H9 (cell line): ENCODE data around the gene FOSL2. TPM values are rescaled to one million over a fixed set of nuclear protein-coding genes. Genes with fewer than 3 reads are reported as not detected.

ENCODE experiments used
- DNase-seq: peaks from one replicate; pipeline ENCODE4 v3.0.0-alpha.2; 2017
- H2AFZ ChIP-seq: one replicate; pipeline ENCODE4 v1.6.1; 2013; ENCODE audit warnings: mild to moderate bottlenecking, low read length, control low read depth, moderate library complexity
- H2AK5ac ChIP-seq: 2 replicates; pipeline ENCODE4 v1.6.1; 2013; ENCODE audit warnings: low read length, control low read depth, mixed read lengths; ENCODE audit not compliant: insufficient read length
- H2BK120ac ChIP-seq: one replicate; pipeline ENCODE4 v1.6.1; 2013; ENCODE audit warnings: low read depth, mild to moderate bottlenecking, low read length, control low read depth, inconsistent platforms; ENCODE audit not compliant: poor library complexity, severe bottlenecking
- H2BK12ac ChIP-seq: 2 replicates; pipeline ENCODE4 v1.6.1; 2013; ENCODE audit warnings: low read length, control low read depth, mixed read lengths, low read depth; ENCODE audit not compliant: insufficient read length
- H2BK15ac ChIP-seq: 2 replicates; pipeline ENCODE4 v1.6.1; 2013; ENCODE audit warnings: low read depth, low read length, control low read depth
- H2BK20ac ChIP-seq: one replicate; pipeline ENCODE4 v1.6.1; 2013; ENCODE audit warnings: low read depth, mild to moderate bottlenecking, low read length, control low read depth, inconsistent platforms; ENCODE audit not compliant: poor library complexity, severe bottlenecking
- H2BK5ac ChIP-seq: 2 replicates; pipeline ENCODE4 v1.6.1; 2013; ENCODE audit warnings: low read length, control low read depth, mixed read lengths; ENCODE audit not compliant: insufficient read length
- H3K14ac ChIP-seq: 2 replicates; pipeline ENCODE4 v1.6.1; 2013; ENCODE audit warnings: low read length, control low read depth; ENCODE audit not compliant: insufficient read depth
- H3K18ac ChIP-seq: 2 replicates; pipeline ENCODE4 v1.6.1; 2013; ENCODE audit warnings: low read depth, mild to moderate bottlenecking, mixed read lengths, low read length, control low read depth; ENCODE audit not compliant: insufficient read length
- H3K23ac ChIP-seq: 2 replicates; pipeline ENCODE4 v1.6.1; 2013; ENCODE audit warnings: low read length, control low read depth, mixed read lengths, low read depth; ENCODE audit not compliant: insufficient read length
- H3K23me2 ChIP-seq: 2 replicates; pipeline ENCODE4 v1.6.1; 2013; ENCODE audit warnings: low read depth, mild to moderate bottlenecking, mixed read lengths, low read length, control low read depth; ENCODE audit not compliant: insufficient read length, poor library complexity, severe bottlenecking
- H3K27ac ChIP-seq: 2 replicates; pipeline ENCODE4 v1.5.1; 2013; ENCODE audit warnings: low read length, control low read depth, mixed read lengths, low read depth; ENCODE audit not compliant: insufficient read length
- H3K27me3 ChIP-seq: 2 replicates; pipeline ENCODE4 v1.6.1; 2013; ENCODE audit warnings: low read length, control low read depth, inconsistent platforms; ENCODE audit not compliant: insufficient read depth
- H3K4ac ChIP-seq: 2 replicates; pipeline ENCODE4 v1.6.1; 2013; ENCODE audit warnings: low read depth, mild to moderate bottlenecking, control low read depth, inconsistent platforms, low read length, moderate library complexity
- H3K4me1 ChIP-seq: 2 replicates; pipeline ENCODE4 v1.6.1; 2013; ENCODE audit warnings: low read length, control low read depth, inconsistent platforms; ENCODE audit not compliant: insufficient read depth
- H3K4me2 ChIP-seq: 2 replicates; pipeline ENCODE4 v1.6.1; 2013; ENCODE audit warnings: low read length, control low read depth, mixed read lengths; ENCODE audit not compliant: insufficient read length, insufficient read depth
- H3K56ac ChIP-seq: 2 replicates; pipeline ENCODE4 v1.6.1; 2013; ENCODE audit warnings: low read depth, mild to moderate bottlenecking, mixed read lengths, low read length, control low read depth; ENCODE audit not compliant: insufficient read length
- H3K79me1 ChIP-seq: 2 replicates; pipeline ENCODE4 v1.6.1; 2013; ENCODE audit warnings: low read depth, mild to moderate bottlenecking, moderate library complexity, low read length, control low read depth, inconsistent platforms; ENCODE audit not compliant: insufficient read depth, poor library complexity, severe bottlenecking
- H3K79me2 ChIP-seq: 2 replicates; pipeline ENCODE4 v1.6.1; 2013; ENCODE audit warnings: low read length, control low read depth, inconsistent platforms; ENCODE audit not compliant: insufficient read depth
- H3K9ac ChIP-seq: 2 replicates; pipeline ENCODE4 v1.6.1; 2013; ENCODE audit warnings: low read length, control low read depth, mixed read lengths; ENCODE audit not compliant: insufficient read length; ENCODE audit errors: extremely low read depth
- H3K9me3 ChIP-seq: one replicate; pipeline ENCODE4 v1.6.1; 2013; ENCODE audit warnings: low read depth, low read length, inconsistent platforms; ENCODE audit not compliant: control insufficient read depth
- H3T11ph ChIP-seq: one replicate; pipeline ENCODE4 v1.6.1; 2013; ENCODE audit warnings: mild to moderate bottlenecking, low read length, control low read depth, inconsistent platforms
- H4K20me1 ChIP-seq: one replicate; pipeline ENCODE4 v1.6.1; 2013; ENCODE audit not compliant: control insufficient read depth, insufficient read length, insufficient read depth
- H4K5ac ChIP-seq: 2 replicates; pipeline ENCODE4 v1.6.1; 2013; ENCODE audit warnings: low read depth, mild to moderate bottlenecking, mixed read lengths, low read length, control low read depth; ENCODE audit not compliant: insufficient read length
- H4K8ac ChIP-seq: replicated peaks from 2 replicates; pipeline ENCODE4 v1.6.1; 2013; ENCODE audit warnings: low read length, control low read depth, mixed read lengths, low read depth; ENCODE audit not compliant: insufficient read length
- H4K91ac ChIP-seq: 2 replicates; pipeline ENCODE4 v1.6.1; 2013; ENCODE audit warnings: low read depth, mild to moderate bottlenecking, moderate library complexity, mixed read lengths, low read length, control low read depth; ENCODE audit not compliant: insufficient read length
- H3K27ac Mint-ChIP-seq, 3 experiments: 2 replicates in 2 of 3; 3 replicates in 1 of 3; pipeline ENCODE4 v1.8.0; 2020 to 2021; ENCODE audit warnings: mixed read lengths in 3 of 3, mild to moderate bottlenecking in 1 of 3, moderate library complexity in 1 of 3
- H3K27me3 Mint-ChIP-seq: 2 replicates; pipeline ENCODE4 v1.8.0; 2021; ENCODE audit warnings: low read depth, mild to moderate bottlenecking, moderate library complexity, mixed read lengths
- H3K36me3 Mint-ChIP-seq, 3 experiments: 2 replicates in 2 of 3; 3 replicates in 1 of 3; pipeline ENCODE4 v1.8.0; 2020 to 2021; ENCODE audit warnings: low read depth in 3 of 3, mixed read lengths in 3 of 3; ENCODE audit not compliant: insufficient read depth in 1 of 3
- H3K4me1 Mint-ChIP-seq, 2 experiments: 2 replicates each; pipeline ENCODE4 v1.8.0; 2020; ENCODE audit warnings: mixed read lengths in 2 of 2
- H3K4me3 Mint-ChIP-seq, 2 experiments: 2 replicates in 1 of 2; 3 replicates in 1 of 2; pipeline ENCODE4 v1.8.0; 2020 to 2021; ENCODE audit warnings: mild to moderate bottlenecking in 2 of 2, mixed read lengths in 2 of 2, moderate library complexity in 1 of 2
- H3K9me3 Mint-ChIP-seq, 2 experiments: 2 replicates in 1 of 2; 3 replicates in 1 of 2; pipeline ENCODE4 v1.8.0; 2020; ENCODE audit warnings: mild to moderate bottlenecking in 2 of 2, mixed read lengths in 2 of 2, moderate library complexity in 1 of 2
- WGBS: extraction: QIAGEN DNeasy Blood & Tissue Kit; methylation state at CpG from one replicate; pipeline ENCODE4 v1.1.7; 2013; ENCODE audit warnings: missing lambda C conversion rate, low lambda C conversion rate, mixed read lengths; ENCODE audit not compliant: insufficient read length; ENCODE audit errors: extremely low coverage; 5-methylcytosine and 5-hydroxymethylcytosine counted together
- total RNA-seq: library from RNA; stranded (reverse); gene quantifications from 2 replicates; pipeline ENCODE4 v1.2.1, GENCODE V29; 2021
- TF ChIP-seq, protein P1 (sequence below): fragments of 200-600 bp; sonication (generic); conservative IDR thresholded peaks from 3 replicates; pipeline ENCODE4 v1.8.0; 2021; ENCODE audit warnings: antibody characterized with exemption, mild to moderate bottlenecking

Gene FOSL2
- total RNA-seq, 1 experiment from 2014 or later = 7.4 TPM

DNA sequence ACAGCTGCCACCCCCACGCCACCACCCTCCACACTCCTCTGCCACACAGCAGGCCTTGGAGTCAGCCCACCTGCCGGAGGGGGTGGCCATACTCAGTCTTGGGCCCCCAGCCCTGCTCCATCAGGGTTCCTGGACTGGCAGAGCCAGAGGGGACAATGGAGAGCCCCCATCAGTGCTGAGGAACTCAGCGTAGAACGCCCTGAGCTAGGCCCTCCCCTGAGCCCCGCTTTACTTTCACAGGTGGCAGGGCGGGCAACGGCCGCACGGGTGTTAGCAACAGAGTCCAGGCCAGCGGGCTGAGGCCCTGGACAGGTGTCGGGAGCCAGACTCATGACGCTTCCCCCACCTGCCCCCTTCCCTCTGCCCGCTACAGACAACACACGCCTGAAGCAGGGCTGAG, 47.1 kb downstream of the FOSL2 start:
- no peaks in the 10 kb centered on the region for H3K23me2 ChIP-seq
- no peak overlapping the region for H2BK15ac ChIP-seq
- H3K36me3 Mint-ChIP-seq = no peaks in the 10 kb centered on the region; a peak in 1 of 7 replicates
- no peaks in the 10 kb centered on the region for H3K79me1 ChIP-seq
- no peak overlapping the region for H2BK120ac ChIP-seq
- H3K23ac ChIP-seq = no peak overlapping the region
- H4K8ac ChIP-seq = no peak overlapping the region
- no peak overlapping the region for H3K4ac ChIP-seq
- no peak overlapping the region for H2BK5ac ChIP-seq
- no peaks in the 10 kb centered on the region for H4K20me1 ChIP-seq
- H3K18ac ChIP-seq = no peak overlapping the region
- H2AFZ ChIP-seq = no peak overlapping the region
- H3K9ac ChIP-seq = no peak overlapping the region
- no peaks in the 10 kb centered on the region for H3K4me1 ChIP-seq
- 0 out of 4 replicates have a peak, but pooled peaks cover 0 to 3% of the 10 kb centered on the region in 2 experiments for H3K4me1 Mint-ChIP-seq
- H3K27me3 ChIP-seq = no peaks in the 10 kb centered on the region
- no peaks in the 10 kb centered on the region for H3K9me3 ChIP-seq
- H3K27ac ChIP-seq = no peak overlapping the region
- no peak overlapping the region for H3K4me3 Mint-ChIP-seq
- no peaks in the 10 kb centered on the region; a peak in 1 of 5 replicates for H3K9me3 Mint-ChIP-seq
- no peak overlapping the region for H4K5ac ChIP-seq
- no peak overlapping the region for H3K14ac ChIP-seq
- H3K4me2 ChIP-seq = no peak overlapping the region
- H2BK12ac ChIP-seq = no peak overlapping the region
- TF ChIP-seq, protein P1, sequence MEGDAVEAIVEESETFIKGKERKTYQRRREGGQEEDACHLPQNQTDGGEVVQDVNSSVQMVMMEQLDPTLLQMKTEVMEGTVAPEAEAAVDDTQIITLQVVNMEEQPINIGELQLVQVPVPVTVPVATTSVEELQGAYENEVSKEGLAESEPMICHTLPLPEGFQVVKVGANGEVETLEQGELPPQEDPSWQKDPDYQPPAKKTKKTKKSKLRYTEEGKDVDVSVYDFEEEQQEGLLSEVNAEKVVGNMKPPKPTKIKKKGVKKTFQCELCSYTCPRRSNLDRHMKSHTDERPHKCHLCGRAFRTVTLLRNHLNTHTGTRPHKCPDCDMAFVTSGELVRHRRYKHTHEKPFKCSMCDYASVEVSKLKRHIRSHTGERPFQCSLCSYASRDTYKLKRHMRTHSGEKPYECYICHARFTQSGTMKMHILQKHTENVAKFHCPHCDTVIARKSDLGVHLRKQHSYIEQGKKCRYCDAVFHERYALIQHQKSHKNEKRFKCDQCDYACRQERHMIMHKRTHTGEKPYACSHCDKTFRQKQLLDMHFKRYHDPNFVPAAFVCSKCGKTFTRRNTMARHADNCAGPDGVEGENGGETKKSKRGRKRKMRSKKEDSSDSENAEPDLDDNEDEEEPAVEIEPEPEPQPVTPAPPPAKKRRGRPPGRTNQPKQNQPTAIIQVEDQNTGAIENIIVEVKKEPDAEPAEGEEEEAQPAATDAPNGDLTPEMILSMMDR = no peak
- no peak overlapping the region for H3T11ph ChIP-seq
- no peak overlapping the region for H3K27ac Mint-ChIP-seq
- no peaks in the 10 kb centered on the region for H3K79me2 ChIP-seq
- DNase-seq = no peak
- H4K91ac ChIP-seq = no peak overlapping the region
- no peak overlapping the region for H2BK20ac ChIP-seq
- no CpG with 5 or more reads among the region's 14 CpGs for WGBS
- H3K27me3 Mint-ChIP-seq = peaks cover 2% of the 10 kb centered on the region
- no peak overlapping the region for H3K56ac ChIP-seq
- no peak overlapping the region for H2AK5ac ChIP-seq
